Smooth muscle cell (in vitro differentiated cells): Measurements from ENCODE around the gene OR10G3. TPM values are rescaled to one million over a fixed set of nuclear protein-coding genes. Genes with fewer than 3 reads are reported as not detected.

ENCODE experiments used
- DNase-seq: peaks from one replicate; lab custom pipeline; 2025; ENCODE audit not compliant: unreplicated experiment; lab: John Stamatoyannopoulos, UW
- H2AFZ ChIP-seq: fragments of 200-600 bp; sonication (generic); 2 replicates; pipeline ENCODE4 v1.6.0; 2016; ENCODE audit warnings: antibody characterized with exemption, low read depth, mild to moderate bottlenecking
- H3F3A ChIP-seq: fragments of 200-600 bp; sonication (generic); 2 replicates; pipeline ENCODE4 v1.6.0; 2017; ENCODE audit warnings: antibody characterized with exemption, low read depth
- H3K27ac ChIP-seq: fragments of 200-600 bp; sonication (generic); 2 replicates; pipeline ENCODE4 v1.5.1; 2016; ENCODE audit warnings: low read depth, mild to moderate bottlenecking
- H3K27me3 ChIP-seq: fragments of 200-600 bp; sonication (generic); 2 replicates; pipeline ENCODE4 v1.6.1; 2016; ENCODE audit warnings: low read depth, mild to moderate bottlenecking
- H3K36me3 ChIP-seq: fragments of 200-600 bp; sonication (generic); 2 replicates; pipeline ENCODE4 v1.5.1; 2016; ENCODE audit warnings: low read depth
- H3K4me1 ChIP-seq: fragments of 200-600 bp; sonication (generic); 2 replicates; pipeline ENCODE4 v1.5.1; 2016; ENCODE audit warnings: low read depth
- H3K4me2 ChIP-seq: fragments of 200-600 bp; sonication (generic); 2 replicates; pipeline ENCODE4 v1.6.0; 2016; ENCODE audit warnings: mild to moderate bottlenecking
- H3K4me3 ChIP-seq: fragments of 200-600 bp; sonication (generic); 2 replicates; pipeline ENCODE4 v1.5.1; 2016; ENCODE audit warnings: mild to moderate bottlenecking
- H3K79me2 ChIP-seq: fragments of 200-600 bp; sonication (generic); 2 replicates; pipeline ENCODE4 v1.6.0; 2016; ENCODE audit warnings: low read depth, mild to moderate bottlenecking
- H3K9ac ChIP-seq: fragments of 200-600 bp; sonication (generic); 2 replicates; pipeline ENCODE4 v1.6.0; 2016; ENCODE audit warnings: low read depth
- H3K9me3 ChIP-seq: fragments of 200-600 bp; sonication (generic); replicated peaks from 2 replicates; pipeline ENCODE4 v1.5.1; 2016; ENCODE audit warnings: low read depth
- H4K20me1 ChIP-seq: fragments of 200-600 bp; sonication (generic); 2 replicates; pipeline ENCODE4 v1.6.0; 2016; ENCODE audit warnings: low read depth
- CTCF ChIP-seq: fragments of 200-600 bp; sonication (generic); IDR thresholded peaks from 2 replicates; pipeline ENCODE4 v1.5.1; 2017; ENCODE audit warnings: borderline replicate concordance, mild to moderate bottlenecking, antibody characterized with exemption; ENCODE audit not compliant: insufficient read depth, poor library complexity, severe bottlenecking
- WGBS: methylation state at CpG from one replicate; pipeline ENCODE4 v1.1.7; 2016; ENCODE audit warnings: low lambda C conversion rate; 5-methylcytosine and 5-hydroxymethylcytosine counted together
- polyA plus RNA-seq: library from polyadenylated mRNA; unstranded; fragments of >200 nt; fragmentation: Nextera tagmentation; extraction: Ambion mirVana; gene quantifications from 2 replicates; pipeline ENCODE4 v1.2.1, GENCODE V29; 2016
- total RNA-seq: library from RNA; depleted of rRNA; stranded (reverse); fragments of >200 nt; gene quantifications from 2 replicates; pipeline ENCODE4 v1.2.3, GENCODE V29; 2014

Gene OR10G3
- total and polyA plus RNA-seq, 2 experiments from 2014 or later: not detected

- Histone ChIP-seq H3F3A (no peaks in the 10 kb centered on the region), H3K4me3 (peak within 1 kb of the TSS; percentile 96), H3K79me2 (no peaks in the 10 kb centered on the region), H2AFZ (peak within 1 kb of the TSS; percentile 96), H3K9ac (peak within 1 kb of the TSS; percentile 54), H4K20me1 (no peaks in the 10 kb centered on the region), H3K4me2 (peak within 1 kb of the TSS; percentile 98), H3K9me3 (no peaks in the 10 kb centered on the region), H3K36me3 (no peaks in the 10 kb centered on the region), H3K27me3 (no peaks in the 10 kb centered on the region), H3K27ac (no peak within 1 kb of the TSS), H3K4me1 (peaks cover 29% of the 10 kb centered on the region)
- DNase-seq: peak; percentile 29
- TF ChIP-seq CTCF: no peak
- 0% methylated on average over 14 of the region's 43 CpGs for WGBS
Measured at GRCh38 chr14:21525962-21526671, 53.8 kb downstream of the OR10G3 start, which contains the start of gene SALL2. Gene SALL2, minus strand, starts transcription at chr14:21526346. Its CDS starts 219 bp downstream, at chr14:21526127.

- no peaks in the 10 kb centered on the region for H4K20me1 ChIP-seq
- no peaks in the 10 kb centered on the region for H3K36me3 ChIP-seq
- H3K27me3 ChIP-seq: no peaks in the 10 kb centered on the region
- peak overlapping the region; percentile 54 for H3K9ac ChIP-seq
- peaks cover 29% of the 10 kb centered on the region for H3K4me1 ChIP-seq
- H3K27ac ChIP-seq: no peak overlapping the region
- no peaks in the 10 kb centered on the region for H3K9me3 ChIP-seq
- peak overlapping the region; percentile 96 for H2AFZ ChIP-seq
- no peaks in the 10 kb centered on the region for H3K79me2 ChIP-seq
- WGBS: 18% methylated on average over 12 of the region's 12 CpGs
- H3K4me3 ChIP-seq: peak overlapping the region; percentile 96
- H3K4me2 ChIP-seq: peak overlapping the region; percentile 98
- H3F3A ChIP-seq: no peaks in the 10 kb centered on the region
- no peak for TF ChIP-seq CTCF
- no peak for DNase-seq
Measured at GRCh38 chr14:21525571-21525961, 54.3 kb downstream of the OR10G3 start.

- H3K4me2 ChIP-seq: peak overlapping the region; percentile 98
- no peak overlapping the region for H2AFZ ChIP-seq
- no peaks in the 10 kb centered on the region for H3F3A ChIP-seq
- no peaks in the 10 kb centered on the region for H3K27me3 ChIP-seq
- DNase-seq: no peak
- peaks cover 29% of the 10 kb centered on the region for H3K4me1 ChIP-seq
- 83% methylated on average over 17 of the region's 18 CpGs for WGBS
- no peaks in the 10 kb centered on the region for H3K79me2 ChIP-seq
- no peak for TF ChIP-seq CTCF
- no peaks in the 10 kb centered on the region for H3K9me3 ChIP-seq
- H3K4me3 ChIP-seq: peak overlapping the region; percentile 96
- no peaks in the 10 kb centered on the region for H3K36me3 ChIP-seq
- no peaks in the 10 kb centered on the region for H4K20me1 ChIP-seq
- H3K27ac ChIP-seq: no peak overlapping the region
- no peak overlapping the region for H3K9ac ChIP-seq
Measured at GRCh38 chr14:21524575-21525490, 55.0 kb downstream of the OR10G3 start.
